Thoracic aorta endothelial cell (primary cell): ENCODE measurements around the gene PSMD12. TPM values are rescaled to one million over a fixed set of nuclear protein-coding genes. Genes with fewer than 3 reads are reported as not detected.

Experiments
- small RNA-seq: library from RNA; depleted of rRNA; stranded (forward); fragments of <200 nt; gene quantifications from one replicate; pipeline ENCODE3, GENCODE V24; 2012
- total RNA-seq: library from RNA; depleted of rRNA; stranded (reverse); fragments of >200 nt; gene quantifications from 2 replicates; pipeline ENCODE4 v1.2.3, GENCODE V29; 2012

Gene PSMD12
- 64.3 and 64.9 TPM in 2 replicates for total RNA-seq

DNA sequence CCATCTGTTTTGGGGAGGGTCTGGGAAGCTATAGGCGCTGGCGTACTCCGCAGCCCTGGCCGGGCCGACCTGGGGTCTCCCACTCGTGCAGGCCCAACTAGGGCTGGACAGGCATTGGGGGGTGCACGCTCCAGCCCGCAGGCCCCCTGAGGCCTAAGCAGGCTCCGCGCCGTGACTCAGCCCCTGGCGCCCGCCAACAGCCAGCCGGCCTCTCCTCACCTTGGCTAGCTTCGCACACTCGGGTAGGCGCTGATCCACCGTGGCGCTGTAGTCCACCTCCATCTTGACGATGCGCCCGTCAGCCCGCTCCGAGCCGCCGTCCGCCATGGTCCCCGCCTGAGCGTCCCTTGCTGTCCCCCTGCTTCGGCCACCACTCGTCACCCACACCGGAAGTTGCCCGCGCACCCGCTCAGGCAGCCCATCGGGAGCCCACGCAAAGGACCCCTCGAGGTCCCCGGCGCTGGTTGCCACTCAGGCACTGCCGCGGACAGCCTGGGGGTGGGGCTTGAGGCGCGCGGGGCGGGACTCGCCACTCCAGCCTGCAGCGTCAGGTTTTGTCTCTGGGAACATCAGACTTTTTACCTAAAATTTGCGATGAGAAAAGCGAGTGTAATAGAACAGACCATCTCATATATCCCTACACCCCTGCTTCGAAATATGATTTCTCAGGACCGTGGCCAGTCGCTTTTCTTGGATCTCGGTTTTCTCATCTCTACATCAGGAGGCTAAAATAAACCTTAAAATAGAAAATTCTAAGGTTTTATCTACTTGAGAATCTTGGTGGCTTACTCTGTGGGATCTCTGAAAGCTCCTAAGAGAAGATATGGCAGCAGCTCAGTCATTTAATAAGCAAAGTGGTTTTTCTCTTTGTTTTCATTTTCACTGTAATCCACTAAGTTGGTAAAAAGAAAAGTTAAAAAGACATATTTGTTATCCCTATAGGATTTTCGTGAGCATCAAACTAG is at the start of gene PSMD12:
Gene PSMD12 (minus strand): TSS at position 385 of the 965 bp plus-strand sequence. CDS start 58 bp downstream, at position 327.

DNA sequence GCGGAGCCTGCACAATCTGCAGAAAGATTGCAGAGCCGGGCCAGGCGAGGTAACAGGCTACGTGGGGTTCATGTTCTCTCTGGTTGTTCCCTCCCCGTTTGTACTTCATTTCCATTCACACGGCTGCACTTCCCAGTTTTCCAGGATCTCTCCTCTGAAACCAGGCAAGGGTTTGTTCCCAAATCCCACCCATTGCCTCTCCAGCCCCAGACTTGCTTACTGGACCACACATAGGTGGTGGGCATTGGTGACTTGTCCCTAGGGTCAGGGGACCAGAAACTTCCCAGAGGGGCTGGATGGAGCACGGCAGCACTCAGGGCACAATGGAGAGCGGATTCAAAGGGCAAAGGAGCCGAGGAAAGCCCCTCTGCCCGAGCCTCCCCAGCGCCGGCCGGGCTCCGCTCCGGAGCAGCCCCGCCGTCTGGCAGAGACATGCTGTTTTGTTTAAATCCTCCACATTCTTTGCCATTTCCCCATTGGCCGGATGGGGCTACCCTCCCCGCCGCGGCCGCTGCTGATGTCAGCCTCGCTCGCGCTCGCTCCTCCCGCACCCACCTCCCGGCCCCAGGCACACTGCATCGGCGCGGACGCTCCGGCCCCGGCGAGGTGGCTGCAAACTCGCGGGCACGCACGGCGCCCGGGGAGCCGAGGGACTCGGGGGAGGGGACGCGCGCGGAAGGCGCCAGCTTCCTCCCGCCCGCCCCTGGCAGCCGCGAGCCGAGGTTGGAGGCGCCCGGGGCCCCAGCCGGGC is 10.5 kb upstream of the PSMD12 start, which contains the start of gene PITPNC1:
Gene PITPNC1 (plus strand): TSS at position 545 of the 751 bp plus-strand sequence.

Small RNA genes within 50 kb of the gene (small RNA-seq; reads per million reads assigned to genes)
- gene RF00019: not detected

Other genes starting within 250 kb of the PSMD12 start
- gene HELZ, start 121.4 kb downstream of the PSMD12 start, total RNA-seq: 81.3 and 95.9 TPM in 2 replicates
- 9.8 and 14.0 TPM in 2 replicates for gene PITPNC1, start 10.7 kb upstream of the PSMD12 start, total RNA-seq